Endothelial cell of umbilical vein (primary cell): ENCODE data around the gene SLC5A3. TPM values are rescaled to one million over a fixed set of nuclear protein-coding genes. Genes with fewer than 3 reads are reported as not detected.

Experiments
- BruUV-seq: library from RNA; stranded (reverse); fragments of 400-500 nt; replicated peaks from 2 replicates; lab custom pipeline; 2021; lab: Mats Ljungman, UMichigan
- CTCF ChIA-PET: fragments of 300-600, 350-600 bp; sonication (Branson Sonifier 250); formaldehyde crosslinking; loops from one replicate; lab custom pipeline; 2021; ENCODE audit warnings: antibody characterized with exemption, inconsistent platforms; lab: Charles Lee
- POLR2A ChIA-PET: fragments of 300-600, 350-600 bp; sonication (Branson Sonifier 250); formaldehyde crosslinking; loops from one replicate; lab custom pipeline; 2021; ENCODE audit warnings: antibody characterized with exemption, inconsistent platforms; lab: Charles Lee
- DNase-seq: peaks from one replicate; pipeline ENCODE4 v3.0.0-alpha.2; 2011; ENCODE audit warnings: low read depth, low spot score
- FAIRE-seq: peaks from 2 replicates; lab custom pipeline; 2011; peaks lifted over from hg19 to GRCh38; lab: Jason Lieb, UNC
- H2AFZ ChIP-seq: 2 replicates; pipeline ENCODE4 v1.6.0; 2012; ENCODE audit warnings: low read depth, low read length, control low read depth, inconsistent platforms
- H3K27ac ChIP-seq: 2 replicates; pipeline ENCODE4 v1.5.1; 2011; ENCODE audit warnings: low read depth, mild to moderate bottlenecking, control low read depth, low read length, moderate library complexity; ENCODE audit not compliant: insufficient read depth
- H3K27me3 ChIP-seq, 2 experiments: 2 replicates each; pipeline versions ENCODE4 v1.6.0 to v1.6.1; 2011; ENCODE audit warnings: low read length in 2 of 2, mixed read lengths in 1 of 2; ENCODE audit not compliant: control insufficient read depth in 2 of 2, insufficient read depth in 2 of 2
- H3K36me3 ChIP-seq, 2 experiments: 2 replicates in 1 of 2; 3 replicates in 1 of 2; pipeline ENCODE4 v1.5.1; 2011; ENCODE audit warnings: low read length in 2 of 2, mild to moderate bottlenecking in 1 of 2, moderate library complexity in 1 of 2; ENCODE audit not compliant: control insufficient read depth in 2 of 2, insufficient read depth in 2 of 2; ENCODE audit errors: extremely low read depth in 1 of 2
- H3K4me1 ChIP-seq: 3 replicates; pipeline ENCODE4 v1.5.1; 2011; ENCODE audit warnings: mild to moderate bottlenecking, low read length; ENCODE audit not compliant: control insufficient read depth, insufficient read depth; ENCODE audit errors: extremely low read depth
- H3K4me2 ChIP-seq: 2 replicates; pipeline ENCODE4 v1.6.1; 2011; ENCODE audit warnings: low read length, control low read depth, mixed read lengths; ENCODE audit not compliant: insufficient read depth
- H3K4me3 ChIP-seq, 3 experiments: fragments of 200-600 bp in 1 of 3; sonication (generic), shearing (Covaris generic) in 1 of 3; replicated peaks in 1 of 3; 2 replicates each; pipeline ENCODE4 v1.5.1; 2011 to 2016; ENCODE audit warnings: control low read depth in 3 of 3, low read length in 3 of 3, mild to moderate bottlenecking in 2 of 3, inconsistent platforms in 1 of 3, low read depth in 1 of 3, moderate library complexity in 1 of 3; ENCODE audit not compliant: insufficient read depth in 1 of 3
- H3K79me2 ChIP-seq: 2 replicates; pipeline ENCODE4 v1.6.0; 2012; ENCODE audit warnings: low read length, inconsistent platforms; ENCODE audit not compliant: control insufficient read depth, insufficient read depth
- H3K9ac ChIP-seq: replicated peaks from 2 replicates; pipeline ENCODE3; 2011; ENCODE audit warnings: low read length, control low read depth; ENCODE audit not compliant: insufficient read depth; ENCODE audit errors: extremely low read depth
- H3K9me1 ChIP-seq: replicated peaks from 3 replicates; pipeline ENCODE4 v1.6.0; 2011; ENCODE audit warnings: mild to moderate bottlenecking, low read length; ENCODE audit not compliant: control insufficient read depth, insufficient read depth; ENCODE audit errors: extremely low read depth
- H3K9me3 ChIP-seq: replicated peaks from 2 replicates; pipeline ENCODE4 v1.5.1; 2012; ENCODE audit warnings: low read length, inconsistent platforms; ENCODE audit not compliant: control insufficient read depth, insufficient read depth
- H4K20me1 ChIP-seq: replicated peaks from 2 replicates; pipeline ENCODE3; 2011; ENCODE audit warnings: mild to moderate bottlenecking, low read length; ENCODE audit not compliant: control insufficient read depth, insufficient read depth; ENCODE audit errors: extremely low read depth
- CTCF ChIP-seq, 2 donors: IDR thresholded peaks; 1 replicate in 1 of 2; 2 replicates in 1 of 2; pipeline ENCODE4 v1.5.1; 2011; ENCODE audit warnings: low read length in 2 of 2, mild to moderate bottlenecking in 2 of 2, moderate library complexity in 2 of 2, control low read depth in 1 of 2, inconsistent platforms in 1 of 2, low read depth in 1 of 2; ENCODE audit not compliant: insufficient read depth in 1 of 2; ENCODE audit errors: extremely low read depth in 1 of 2
- EZH2 ChIP-seq: IDR thresholded peaks from 2 replicates; pipeline ENCODE4 v1.6.1; 2012; ENCODE audit warnings: borderline replicate concordance, low read depth, mild to moderate bottlenecking, moderate library complexity, low read length, inconsistent platforms; ENCODE audit not compliant: severe bottlenecking
- FOS ChIP-seq: IDR thresholded peaks from 2 replicates; pipeline ENCODE4 v1.6.1; 2011; ENCODE audit warnings: mild to moderate bottlenecking, low read length, moderate library complexity, borderline replicate concordance; ENCODE audit not compliant: insufficient read depth
- GATA2 ChIP-seq: IDR thresholded peaks from 2 replicates; pipeline ENCODE4 v1.7.0; 2011; ENCODE audit warnings: low read depth, mild to moderate bottlenecking, moderate library complexity, mixed read lengths, low read length; ENCODE audit not compliant: insufficient read length, insufficient read depth
- JUN ChIP-seq: IDR thresholded peaks from 2 replicates; pipeline ENCODE4 v1.6.1; 2011; ENCODE audit warnings: borderline replicate concordance, low read depth; ENCODE audit not compliant: insufficient read length, insufficient read depth
- MAX ChIP-seq: IDR thresholded peaks from 2 replicates; pipeline ENCODE4 v1.6.1; 2011; ENCODE audit not compliant: insufficient read depth, insufficient read length
- MYC ChIP-seq: IDR thresholded peaks from one replicate; pipeline ENCODE4 v1.6.1; 2011; ENCODE audit warnings: mild to moderate bottlenecking, low read depth, low read length
- POLR2A ChIP-seq: IDR thresholded peaks from 2 replicates; pipeline ENCODE4 v1.6.1; 2012; ENCODE audit warnings: low read depth, mild to moderate bottlenecking, control low read depth, low read length
- POLR2AphosphoS5 ChIP-seq: IDR thresholded peaks from 2 replicates; pipeline ENCODE4 v1.6.1; 2012; ENCODE audit warnings: low read depth, mild to moderate bottlenecking, control low read depth, low read length, moderate library complexity; ENCODE audit not compliant: insufficient read depth
- dilution Hi-C: fragments of 300-500 bp; cut with MboI; formaldehyde crosslinking; loops from one replicate; pipeline ENCODE4 v1.15.0; 2019; ENCODE audit warnings: low sequenced_read_pairs; ENCODE audit not compliant: extremely low pct_ligation_motif_present
- intact Hi-C: fragments of 100-400 bp; cut with micrococcal nuclease; formaldehyde crosslinking; loops from one replicate; pipeline ENCODE4 v1.10.0; 2022
- polyA plus RNA-seq, 4 experiments: library from polyadenylated mRNA; depleted of rRNA in 3 of 4; stranded (reverse) in 3 of 4; unstranded in 1 of 4; fragments of >200 nt; gene quantifications; 2 replicates each; pipeline versions ENCODE4 v1.2.1 to v1.2.3, GENCODE V29; 2011 to 2012; ENCODE audit warnings: missing spikeins in 1 of 4
- total RNA-seq: library from RNA; stranded (reverse); gene quantifications from 2 replicates; pipeline ENCODE4 v1.2.3, GENCODE V29; 2021

Gene SLC5A3
- total and polyA plus RNA-seq, 2 donors (not counting 3 experiments of a cell fraction or from before 2014, with no cell fraction given) = 1.6 to 8.0 TPM

GRCh38 chr21:34122047-34122446 is 48.7 kb downstream of the SLC5A3 start:
- peaks cover 3% of the 10 kb centered on the region for H4K20me1 ChIP-seq
- no peak overlapping the region for H3K27ac ChIP-seq
- no TSS peak for BruUV-seq
- no peak for DNase-seq
- TF ChIP-seq EZH2 (no peak), FOS (no peak), CTCF (IDR thresholded peaks at IDR 0.05; ENCODE audit: extremely low read depth in 1 of 2, insufficient read depth in 1 of 2, low read depth in 1 of 2, low read length in 2 of 2) (no peak), POLR2AphosphoS5 (no peak), MAX (no peak), GATA2 (no peak), JUN (no peak), POLR2A (no peak), MYC (no peak)
- no peaks in the 10 kb centered on the region for H3K27me3 ChIP-seq
- no peak for FAIRE-seq
- no peaks in the 10 kb centered on the region for H3K79me2 ChIP-seq
- H3K36me3 ChIP-seq = peaks cover 0 to 3% of the 10 kb centered on the region in 2 experiments
- no peaks in the 10 kb centered on the region for H3K4me1 ChIP-seq
- no peaks in the 10 kb centered on the region for H3K9me3 ChIP-seq
- H3K9ac ChIP-seq = no peak overlapping the region
- POLR2A ChIA-PET = no interaction called here
- dilution Hi-C loops = no loop called here
- H3K4me3 ChIP-seq = no peak overlapping the region
- H3K4me2 ChIP-seq = no peak overlapping the region
- H2AFZ ChIP-seq = no peak overlapping the region
- CTCF ChIA-PET = no interaction called here
- intact Hi-C loops = no loop called here
- H3K9me1 ChIP-seq = no peaks in the 10 kb centered on the region

Other genes with a start within 250 kb of the SLC5A3 start
- 187 and 190 TPM in 2 replicates for gene ATP5PO, start 157.8 kb upstream of the SLC5A3 start, total RNA-seq
- gene ATP5PO, start 157.8 kb upstream of the SLC5A3 start, polyA plus RNA-seq = 126 and 207 TPM in 2 replicates
- 35.5 and 37.2 TPM in 2 replicates for gene MRPS6, start within 50 bp of the SLC5A3 start, total RNA-seq
- gene MRPS6, start within 50 bp of the SLC5A3 start, polyA plus RNA-seq = 18.0 and 19.8 TPM in 2 replicates